IMR-90 (cell line): Measurements from ENCODE around the gene MYBL2. TPM values are rescaled to one million over a fixed set of nuclear protein-coding genes. Genes with fewer than 3 reads are reported as not detected.
A peak's percentile ranks its signal among the peaks of the same experiment; 100 is the strongest.

Experiments used
- ATAC-seq: fragments of 200-7000 bp; cut with Tn5 transposase; 2 replicates; pipeline ENCODE4 v1.9.1; 2020; ENCODE audit warnings: low read depth, mild to moderate bottlenecking, moderate library complexity
- BruUV-seq: library from RNA; stranded (reverse); fragments of 400-500 nt; replicated peaks from 2 replicates; lab custom pipeline; 2021; lab: Mats Ljungman, UMichigan
- CTCF ChIA-PET: fragments of 300-600 bp; formaldehyde crosslinking; extraction: SDS; loops from one replicate; lab custom pipeline; 2021; ENCODE audit warnings: antibody characterized with exemption; lab: Yijun Ruan, JAX
- POLR2A ChIA-PET: fragments of 300-600 bp; sonication (Branson Sonifier 250); formaldehyde crosslinking; loops from one replicate; lab custom pipeline; 2022; ENCODE audit warnings: antibody characterized with exemption; ENCODE audit not compliant: unreplicated experiment; lab: Charles Lee
- DNase-seq: peaks from one replicate; pipeline ENCODE4 v3.0.0; 2013
- H2AFZ ChIP-seq: replicated peaks from 2 replicates; pipeline ENCODE3; 2013; ENCODE audit warnings: low read length, mild to moderate bottlenecking; ENCODE audit not compliant: poor library complexity
- H2AK5ac ChIP-seq: 2 replicates; pipeline ENCODE4 v1.6.1; 2013; ENCODE audit warnings: low read depth, low read length, inconsistent platforms
- H2AK9ac ChIP-seq: replicated peaks from 2 replicates; pipeline ENCODE3; 2013; ENCODE audit warnings: mild to moderate bottlenecking, low read depth, low read length, moderate library complexity; ENCODE audit not compliant: poor library complexity
- H2BK120ac ChIP-seq: 2 replicates; pipeline ENCODE4 v1.6.1; 2013; ENCODE audit warnings: low read depth, low read length, inconsistent platforms
- H2BK15ac ChIP-seq: 3 replicates; pipeline ENCODE4 v1.6.1; 2013; ENCODE audit warnings: low read depth, low read length, inconsistent platforms
- H2BK20ac ChIP-seq: 2 replicates; pipeline ENCODE4 v1.6.1; 2013; ENCODE audit warnings: low read depth, mild to moderate bottlenecking, inconsistent platforms, low read length, moderate library complexity
- H2BK5ac ChIP-seq: 2 replicates; pipeline ENCODE4 v1.6.1; 2013; ENCODE audit warnings: mild to moderate bottlenecking, low read depth, low read length, inconsistent platforms; ENCODE audit not compliant: poor library complexity, severe bottlenecking
- H3K14ac ChIP-seq: replicated peaks from 2 replicates; pipeline ENCODE4 v1.6.1; 2013; ENCODE audit warnings: low read depth, low read length, inconsistent platforms
- H3K18ac ChIP-seq: 2 replicates; pipeline ENCODE4 v1.6.1; 2013; ENCODE audit warnings: low read depth, low read length, control low read depth
- H3K23ac ChIP-seq: 2 replicates; pipeline ENCODE4 v1.6.1; 2013; ENCODE audit warnings: low read depth, low read length, inconsistent platforms
- H3K27ac ChIP-seq: 2 replicates; pipeline ENCODE4 v1.5.1; 2013; ENCODE audit warnings: mild to moderate bottlenecking, control low read depth, low read length; ENCODE audit not compliant: insufficient read depth
- H3K27me3 ChIP-seq: 2 replicates; pipeline ENCODE4 v1.6.1; 2013; ENCODE audit warnings: low read length; ENCODE audit not compliant: control insufficient read depth, insufficient read depth
- H3K36me3 ChIP-seq: 2 replicates; pipeline ENCODE4 v1.6.1; 2013; ENCODE audit warnings: low read length, mixed read lengths; ENCODE audit not compliant: control insufficient read depth, insufficient read depth
- H3K4ac ChIP-seq: 2 replicates; pipeline ENCODE4 v1.6.1; 2013; ENCODE audit warnings: low read depth, low read length, inconsistent platforms
- H3K4me1 ChIP-seq: 2 replicates; pipeline ENCODE4 v1.6.1; 2013; ENCODE audit warnings: low read length, mixed read lengths; ENCODE audit not compliant: control insufficient read depth, insufficient read depth
- H3K4me2 ChIP-seq: 2 replicates; pipeline ENCODE4 v1.6.1; 2013; ENCODE audit warnings: low read depth, mild to moderate bottlenecking, control low read depth, low read length, moderate library complexity
- H3K4me3 ChIP-seq: 2 replicates; pipeline ENCODE4 v1.5.1; 2013; ENCODE audit warnings: low read depth, mild to moderate bottlenecking, control low read depth, low read length, moderate library complexity; ENCODE audit not compliant: insufficient read depth
- H3K56ac ChIP-seq: 2 replicates; pipeline ENCODE4 v1.6.1; 2013; ENCODE audit warnings: low read length, inconsistent platforms; ENCODE audit not compliant: insufficient read depth; ENCODE audit errors: extremely low read depth
- H3K79me1 ChIP-seq, 2 experiments: 2 replicates each; pipeline ENCODE4 v1.6.1; 2013; ENCODE audit warnings: low read length in 2 of 2, inconsistent platforms in 1 of 2, low read depth in 1 of 2
- H3K9ac ChIP-seq: 2 replicates; pipeline ENCODE4 v1.6.1; 2013; ENCODE audit warnings: low read depth, low read length, control low read depth
- H3K9me1 ChIP-seq: 2 replicates; pipeline ENCODE4 v1.6.1; 2013; ENCODE audit warnings: low read length, inconsistent platforms; ENCODE audit not compliant: insufficient read depth
- H3K9me3 ChIP-seq: 2 replicates; pipeline ENCODE4 v1.6.1; 2013; ENCODE audit warnings: low read length; ENCODE audit not compliant: control insufficient read depth, insufficient read depth
- H4K20me1 ChIP-seq: 2 replicates; pipeline ENCODE4 v1.6.1; 2013; ENCODE audit warnings: low read length, inconsistent platforms; ENCODE audit not compliant: insufficient read depth
- H4K5ac ChIP-seq: 2 replicates; pipeline ENCODE4 v1.6.1; 2013; ENCODE audit warnings: mild to moderate bottlenecking, low read depth, low read length, control low read depth
- H4K8ac ChIP-seq, 2 experiments: 2 replicates each; pipeline ENCODE4 v1.6.1; 2013; ENCODE audit warnings: low read depth in 2 of 2, low read length in 2 of 2, control low read depth in 1 of 2, inconsistent platforms in 1 of 2
- H4K91ac ChIP-seq: 2 replicates; pipeline ENCODE4 v1.6.1; 2013; ENCODE audit warnings: low read depth, low read length, inconsistent platforms; ENCODE audit not compliant: insufficient read depth
- BHLHE40 ChIP-seq: fragments of 150-350 bp; IDR thresholded peaks from 2 replicates; pipeline ENCODE4 v1.6.1; 2016; ENCODE audit warnings: mild to moderate bottlenecking, low read depth, low read length
- CEBPB ChIP-seq: IDR thresholded peaks from 2 replicates; pipeline ENCODE4 v1.6.1; 2012; ENCODE audit warnings: low read depth, low read length, improper control_type of control experiment
- NFE2L2 ChIP-seq: fragments of 150-350 bp; IDR thresholded peaks from 2 replicates; pipeline ENCODE4 v1.6.1; 2016; ENCODE audit warnings: low read depth, mild to moderate bottlenecking, low read length
- RAD21 ChIP-seq: IDR thresholded peaks from 2 replicates; pipeline ENCODE4 v1.6.1; 2012; ENCODE audit warnings: low read length, improper control_type of control experiment
- RCOR1 ChIP-seq: IDR thresholded peaks from 2 replicates; pipeline ENCODE4 v1.6.1; 2012; ENCODE audit warnings: mild to moderate bottlenecking, low read length, improper control_type of control experiment; ENCODE audit not compliant: insufficient replicate concordance
- WGBS, 2 experiments: methylation state at CpG; one replicate each; pipeline versions ENCODE4 v1.1.5 to v1.1.7; 2013; ENCODE audit warnings: missing lambda C conversion rate in 2 of 2; ENCODE audit not compliant: insufficient read length in 1 of 2; ENCODE audit errors: extremely low coverage in 2 of 2; 5-methylcytosine and 5-hydroxymethylcytosine counted together
- dilution Hi-C: fragments of 300-500 bp; cut with HindIII; formaldehyde crosslinking; loops from one replicate; pipeline ENCODE4 v1.14.3; 2018; ENCODE audit warnings: low sequenced_read_pairs; ENCODE audit not compliant: unreplicated experiment
- in situ Hi-C: fragments of 300-500 bp; cut with MboI; formaldehyde crosslinking; loops from 3 replicates; pipeline ENCODE4 v1.14.3; 2019; ENCODE audit warnings: low sequenced_read_pairs, inconsistent platforms, mixed read lengths
- intact Hi-C: fragments of 100-400 bp; cut with micrococcal nuclease; formaldehyde crosslinking; loops from 2 replicates; pipeline ENCODE4 v1.10.0; 2022
- polyA plus RNA-seq, 3 experiments: library from polyadenylated mRNA; depleted of rRNA; stranded (reverse); fragments of >200 nt; gene quantifications; 2 replicates each; pipeline ENCODE4 v1.2.3, GENCODE V29; 2012; ENCODE audit warnings: low replicate concordance in 1 of 3
- total RNA-seq: library from RNA; depleted of rRNA; stranded (reverse); fragments of >200 nt; gene quantifications from 2 replicates; pipeline ENCODE4 v1.2.3, GENCODE V29; 2012
- TF ChIP-seq, protein P1 (sequence below): conservative IDR thresholded peaks from 2 replicates; pipeline ENCODE4 v1.5.1; 2012; ENCODE audit warnings: mild to moderate bottlenecking, low read depth, low read length, improper control_type of control experiment

The MYBL2 gene
- total and polyA plus RNA-seq, 2 of the 4 experiments (the other 2 are of a cell fraction) = 12.4 to 23.1 TPM

DNA sequence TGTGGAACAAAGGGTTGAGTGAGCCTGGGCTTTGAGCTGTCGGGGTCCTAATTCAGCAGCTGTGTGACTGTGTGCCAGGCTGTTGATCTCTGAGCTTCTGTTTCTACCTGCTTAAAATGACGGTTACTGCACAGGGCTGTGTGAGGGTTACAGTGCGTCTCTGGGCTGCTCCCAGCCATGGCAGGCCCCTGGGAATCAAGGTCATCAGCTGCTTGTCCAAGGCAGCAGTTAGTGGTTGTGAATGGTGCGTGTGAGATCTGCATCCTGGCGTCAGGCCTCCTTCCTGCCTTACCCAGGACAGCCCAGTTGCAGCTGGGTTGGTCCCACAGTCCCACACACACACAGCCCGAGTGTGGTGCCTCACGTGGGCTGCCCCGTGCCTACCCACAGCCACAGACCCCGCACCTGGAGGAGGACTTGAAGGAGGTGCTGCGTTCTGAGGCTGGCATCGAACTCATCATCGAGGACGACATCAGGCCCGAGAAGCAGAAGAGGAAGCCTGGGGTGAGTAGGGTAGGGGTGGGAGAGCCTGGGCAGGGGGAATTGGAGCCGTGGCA lies 44.3 kb downstream of the MYBL2 start:
- Histone ChIP-seq H3K4me3 (no peak overlapping the region), H3K56ac (no peak overlapping the region), H3K4me1 (no peaks in the 10 kb centered on the region), H3K4me2 (no peak overlapping the region), H3K4ac (no peak overlapping the region), H3K23ac (no peak overlapping the region), H4K5ac (no peak overlapping the region), H4K8ac (no peak overlapping the region), H4K20me1 (no peaks in the 10 kb centered on the region), H3K14ac (no peak overlapping the region), H3K27ac (no peak overlapping the region), H2AFZ (no peak overlapping the region), H3K18ac (no peak overlapping the region), H3K27me3 (no peaks in the 10 kb centered on the region), H4K91ac (no peak overlapping the region), H2BK5ac (no peak overlapping the region), H2BK120ac (no peak overlapping the region), H2AK9ac (peak overlapping the region; percentile 12), H2BK15ac (no peak overlapping the region), H3K79me1 (no peaks in the 10 kb centered on the region), H3K9me1 (no peaks in the 10 kb centered on the region), H3K9ac (no peak overlapping the region), H2AK5ac (no peak overlapping the region), H2BK20ac (no peak overlapping the region), H3K9me3 (no peaks in the 10 kb centered on the region), H3K36me3 (no peaks in the 10 kb centered on the region)
- in situ Hi-C loops = no loop called here
- POLR2A ChIA-PET = interaction anchor here (0.5 kb wide), 1 partner anchor 217 kb away, joined by 4 read pairs; no protein-coding TSS in a partner anchor
- intact Hi-C loops = no loop called here
- dilution Hi-C loops = no loop called here
- no peak for DNase-seq
- CTCF ChIA-PET = interaction anchor here (0.6 kb wide), 1 partner anchor 1902 kb away, joined by 5 read pairs; no protein-coding TSS in a partner anchor
- BruUV-seq = no TSS peak
- ATAC-seq = no peak
- 93% methylated on average over 6 of the region's 15 CpGs; no CpG with 5 or more reads in 1 of the 2 experiments for WGBS, 2 experiments
- TF ChIP-seq NFE2L2 (no peak), BHLHE40 (no peak), RCOR1 (no peak), CEBPB (no peak), RAD21 (no peak)
- TF ChIP-seq, protein P1, sequence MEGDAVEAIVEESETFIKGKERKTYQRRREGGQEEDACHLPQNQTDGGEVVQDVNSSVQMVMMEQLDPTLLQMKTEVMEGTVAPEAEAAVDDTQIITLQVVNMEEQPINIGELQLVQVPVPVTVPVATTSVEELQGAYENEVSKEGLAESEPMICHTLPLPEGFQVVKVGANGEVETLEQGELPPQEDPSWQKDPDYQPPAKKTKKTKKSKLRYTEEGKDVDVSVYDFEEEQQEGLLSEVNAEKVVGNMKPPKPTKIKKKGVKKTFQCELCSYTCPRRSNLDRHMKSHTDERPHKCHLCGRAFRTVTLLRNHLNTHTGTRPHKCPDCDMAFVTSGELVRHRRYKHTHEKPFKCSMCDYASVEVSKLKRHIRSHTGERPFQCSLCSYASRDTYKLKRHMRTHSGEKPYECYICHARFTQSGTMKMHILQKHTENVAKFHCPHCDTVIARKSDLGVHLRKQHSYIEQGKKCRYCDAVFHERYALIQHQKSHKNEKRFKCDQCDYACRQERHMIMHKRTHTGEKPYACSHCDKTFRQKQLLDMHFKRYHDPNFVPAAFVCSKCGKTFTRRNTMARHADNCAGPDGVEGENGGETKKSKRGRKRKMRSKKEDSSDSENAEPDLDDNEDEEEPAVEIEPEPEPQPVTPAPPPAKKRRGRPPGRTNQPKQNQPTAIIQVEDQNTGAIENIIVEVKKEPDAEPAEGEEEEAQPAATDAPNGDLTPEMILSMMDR = no peak
